GM04503 (cell line): Measurements from ENCODE around the gene KLHDC7B.
A peak's percentile ranks its signal among the peaks of the same experiment; 100 is the strongest.
"Not testable (repeated sequence)": the region's sequence is repeated elsewhere in the genome, so short reads cannot be mapped to it uniquely, and the experiment has no call there.

ENCODE experiments used
- DNase-seq: peaks from one replicate; pipeline ENCODE4 v3.0.0-alpha.2; 2012; ENCODE audit warnings: low read depth

Gene KLHDC7B

GRCh38 chr22:50529897-50530579 is 15.7 kb upstream of the KLHDC7B start, which contains the start of gene TYMP:
TSS of gene TYMP (minus strand) at chr22:50530012. CDS start at chr22:50529709, 303 bp downstream.
- no peak for DNase-seq

DNA sequence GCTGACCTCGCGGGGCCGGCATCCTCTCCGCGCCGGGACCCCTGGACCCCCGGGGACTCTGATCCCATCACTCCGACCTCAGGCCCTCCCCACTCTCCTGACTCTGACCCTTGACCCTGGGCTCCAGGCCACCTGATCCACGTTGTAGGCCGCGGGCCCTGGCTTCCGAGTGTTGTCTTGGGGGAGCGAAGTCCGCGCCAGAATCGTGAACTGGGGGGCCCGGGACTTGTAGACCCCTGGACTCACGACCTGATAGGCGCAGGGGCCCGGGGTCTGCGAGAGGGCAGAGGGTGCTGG is 15.2 kb upstream of the KLHDC7B start:
- no peak for DNase-seq

DNA sequence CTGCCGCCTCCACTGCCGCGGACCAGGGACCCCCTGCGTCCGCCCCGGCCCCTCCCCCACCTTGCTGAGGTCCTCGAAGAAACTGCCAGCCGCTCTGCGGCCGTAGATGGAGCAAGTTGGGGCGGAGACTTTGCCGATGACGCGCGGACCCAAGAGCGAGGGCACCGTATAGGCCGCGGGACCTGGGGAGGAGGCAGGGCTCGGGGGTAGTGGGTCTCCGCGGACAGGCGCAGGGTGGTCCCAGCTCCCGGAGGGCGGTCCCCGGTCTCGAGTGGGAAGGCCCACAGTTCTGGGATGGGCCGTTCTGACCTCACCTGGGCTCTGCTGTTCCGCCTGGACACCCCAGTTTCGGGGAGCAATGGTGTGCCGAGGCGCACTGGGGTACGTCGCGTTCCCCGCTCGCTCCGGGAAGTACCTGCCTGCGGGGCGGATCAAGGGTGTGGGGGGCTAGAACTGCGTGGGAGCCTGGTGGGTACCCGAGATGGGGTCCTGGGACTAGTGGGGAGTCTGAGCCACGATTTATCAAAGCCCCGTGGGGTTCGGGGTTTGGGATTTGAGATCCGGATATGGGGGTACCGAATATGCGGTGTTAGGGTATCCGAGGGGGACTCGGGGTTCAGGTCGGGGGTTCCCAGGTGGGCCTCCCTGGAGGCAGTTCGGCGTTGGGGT is 14.7 kb upstream of the KLHDC7B start:
- DNase-seq = no peak

- no peak for DNase-seq
These were observed 14.1 kb upstream of the KLHDC7B start for GRCh38 chr22:50531546-50531961.

GRCh38 chr22:50531962-50532674 is 13.6 kb upstream of the KLHDC7B start:
- no peak for DNase-seq

DNA sequence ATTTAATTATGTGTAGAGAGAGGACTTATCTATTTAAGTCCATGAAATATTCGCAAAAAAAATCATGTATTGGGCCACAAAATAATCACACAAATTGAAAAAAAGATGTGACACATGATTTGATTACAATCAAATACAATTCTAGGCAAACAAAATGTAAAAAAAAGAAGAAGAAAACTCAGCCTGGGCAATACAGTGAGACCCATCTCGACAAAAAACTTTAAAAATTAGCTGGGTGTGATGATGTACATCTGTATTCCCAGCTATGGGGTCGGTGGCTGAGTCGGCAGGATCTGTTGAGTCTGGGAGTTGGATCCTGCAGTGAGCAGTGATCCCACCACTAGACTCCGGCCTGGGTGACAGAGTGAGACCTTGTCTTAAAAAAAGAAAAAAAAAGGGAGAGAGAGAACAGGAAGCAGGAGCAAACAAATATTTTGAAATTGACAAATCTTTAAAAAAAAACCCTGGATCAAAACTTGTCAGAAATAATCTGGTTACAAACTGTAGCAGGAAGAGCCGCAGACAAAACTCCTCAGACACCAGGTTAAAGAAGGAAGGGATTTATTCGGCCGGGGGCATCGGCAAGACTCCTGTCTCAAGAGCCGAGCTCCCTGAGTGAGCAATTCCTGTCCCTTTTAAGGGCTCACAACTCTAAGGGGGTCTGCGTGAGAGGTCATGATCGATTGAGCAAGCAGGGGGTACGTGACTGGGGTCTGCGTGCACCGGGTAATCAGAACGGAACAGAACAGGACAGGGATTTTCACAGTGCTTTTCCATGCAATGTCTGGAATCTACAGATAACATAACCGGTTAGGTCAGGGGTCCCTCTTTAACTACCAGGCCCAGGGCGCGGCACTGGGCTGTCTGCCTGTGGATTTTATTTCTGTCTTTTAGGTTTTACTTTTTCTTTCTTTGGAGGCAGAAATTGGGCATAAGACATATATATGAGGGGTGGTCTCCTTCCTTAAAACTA is 12.6 kb upstream of the KLHDC7B start:
- no peak for DNase-seq

DNA sequence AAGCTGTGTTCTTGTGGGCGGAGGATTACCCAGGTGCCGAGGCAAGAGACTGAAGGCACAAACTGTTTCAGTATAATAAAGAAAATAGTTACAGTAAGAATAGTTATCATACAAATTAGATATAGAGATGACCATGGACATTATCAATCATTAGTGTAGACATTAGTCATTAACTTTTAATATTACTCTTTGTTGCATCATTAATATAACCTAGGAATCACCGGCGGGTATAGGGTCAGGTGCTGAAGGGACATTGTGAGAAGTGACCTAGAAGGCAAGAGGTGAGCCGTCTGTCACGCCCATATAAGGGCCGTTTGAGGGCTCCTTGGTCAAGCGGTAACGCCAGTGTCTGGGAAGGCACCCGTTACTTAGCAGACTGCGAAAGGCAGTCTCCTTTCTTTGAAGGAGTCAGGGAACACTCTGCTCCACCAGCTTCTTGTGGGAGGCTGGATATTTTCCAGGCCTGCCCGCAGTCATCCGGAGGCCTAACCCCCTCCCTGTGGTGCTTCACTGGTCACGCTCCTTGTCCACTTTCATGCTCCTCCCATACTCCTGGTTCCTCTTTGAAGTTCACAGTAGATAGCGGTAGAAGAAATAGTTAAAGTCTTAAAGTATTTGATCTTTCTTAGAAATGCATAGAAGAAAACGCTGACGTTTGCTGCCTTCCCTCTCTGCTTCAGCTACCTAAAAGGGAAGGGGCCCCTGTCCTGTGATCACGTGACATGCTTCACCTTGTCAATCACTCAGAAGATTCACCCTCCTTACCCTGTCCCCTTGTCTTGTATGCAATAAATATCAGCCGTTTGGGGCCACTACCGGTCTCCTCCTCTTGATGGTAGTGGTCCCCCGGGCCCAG is 11.6 kb upstream of the KLHDC7B start:
- not testable (repeated sequence) for DNase-seq

DNA sequence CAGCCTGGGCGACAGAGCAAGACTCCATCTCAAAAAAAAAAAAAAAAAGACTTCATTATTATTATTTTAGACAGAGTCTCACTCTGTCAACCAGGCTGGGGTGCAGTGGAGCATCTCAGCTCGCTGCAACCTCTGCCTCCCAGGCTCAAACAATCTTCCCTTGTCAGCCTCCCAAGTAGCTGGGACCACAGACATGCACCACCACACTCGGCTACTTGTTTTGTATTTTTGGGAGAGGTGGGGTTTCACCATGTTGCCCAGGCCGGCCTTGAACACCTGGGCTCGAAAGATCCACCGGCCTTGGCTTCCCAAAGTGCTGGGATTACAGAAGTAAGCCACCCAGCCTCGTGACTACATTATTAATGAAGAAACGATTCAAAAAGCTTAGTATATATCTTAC is 10.6 kb upstream of the KLHDC7B start:
- DNase-seq = no peak

DNA sequence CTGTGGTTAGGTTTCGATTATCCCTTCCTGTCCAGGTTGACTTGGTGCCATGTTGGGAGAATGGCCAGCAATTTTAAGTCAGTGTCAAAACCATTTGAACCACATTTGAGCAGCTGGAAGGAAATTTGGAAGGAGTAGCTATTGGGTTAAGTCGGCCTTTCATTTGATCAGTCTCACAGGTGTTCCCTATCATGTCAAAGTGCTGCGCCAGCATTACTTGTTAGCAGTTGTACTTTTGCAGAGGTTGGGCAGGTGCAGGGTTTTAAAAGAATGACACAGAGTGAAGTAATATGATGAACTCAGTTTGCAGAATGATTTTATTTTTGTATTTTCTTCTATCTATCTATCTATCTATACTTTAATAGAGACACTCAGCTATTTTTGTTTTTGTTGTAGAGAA is 9.5 kb upstream of the KLHDC7B start:
- DNase-seq = no peak

GRCh38 chr22:50537765-50538164 is 7.9 kb upstream of the KLHDC7B start:
- no peak for DNase-seq

- no peak for DNase-seq
These were observed 5.3 kb upstream of the KLHDC7B start for GRCh38 chr22:50540381-50540780.

DNA sequence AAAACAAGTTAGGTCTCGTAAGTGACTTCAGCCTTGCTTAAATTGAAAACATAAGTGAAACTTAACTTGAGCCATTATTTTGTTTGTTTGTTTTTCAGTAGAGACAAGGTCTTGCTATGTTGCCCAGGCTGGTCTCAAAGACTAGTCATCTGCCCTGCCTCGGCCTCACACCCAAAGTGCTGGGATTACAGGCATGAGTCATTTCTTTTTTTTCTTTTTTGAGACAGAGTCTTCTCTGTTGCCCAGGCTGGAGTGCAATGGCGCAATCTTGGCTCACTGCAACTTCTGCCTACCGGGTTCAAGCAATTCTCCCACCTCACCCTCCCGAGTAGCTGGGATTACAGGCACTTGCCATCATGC is 4.1 kb upstream of the KLHDC7B start:
- DNase-seq = peak; percentile 87

GRCh38 chr22:50542416-50542927 is 3.2 kb upstream of the KLHDC7B start:
- no peak for DNase-seq

GRCh38 chr22:50544078-50544745 is 1.5 kb upstream of the KLHDC7B start:
- DNase-seq = no peak

DNA sequence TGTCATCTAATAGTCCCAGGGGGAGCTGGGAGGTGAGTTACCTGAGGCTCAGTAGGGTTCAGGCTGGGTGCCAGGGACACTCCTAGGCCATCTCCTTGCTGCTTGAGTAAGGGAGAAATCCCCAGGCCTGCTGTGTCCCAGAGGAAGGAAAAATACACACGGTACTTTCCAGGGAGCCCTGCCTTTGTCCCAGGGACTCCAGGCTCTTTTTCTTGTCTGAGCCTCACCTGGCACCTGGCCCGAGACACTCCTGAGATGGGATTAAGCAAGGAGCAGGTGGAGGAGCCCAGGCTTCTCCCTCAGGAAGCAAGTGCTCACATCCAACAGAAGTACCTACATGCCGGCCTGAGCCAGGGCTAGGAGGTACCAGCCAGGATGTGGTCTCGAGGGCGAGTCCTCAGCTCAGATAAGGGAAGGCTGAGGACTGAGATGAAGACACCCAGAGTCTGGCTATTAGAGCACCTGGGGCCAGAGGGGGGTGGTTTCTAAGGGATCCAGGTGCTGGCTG is 899 bp upstream of the KLHDC7B start:
- no peak for DNase-seq

DNA sequence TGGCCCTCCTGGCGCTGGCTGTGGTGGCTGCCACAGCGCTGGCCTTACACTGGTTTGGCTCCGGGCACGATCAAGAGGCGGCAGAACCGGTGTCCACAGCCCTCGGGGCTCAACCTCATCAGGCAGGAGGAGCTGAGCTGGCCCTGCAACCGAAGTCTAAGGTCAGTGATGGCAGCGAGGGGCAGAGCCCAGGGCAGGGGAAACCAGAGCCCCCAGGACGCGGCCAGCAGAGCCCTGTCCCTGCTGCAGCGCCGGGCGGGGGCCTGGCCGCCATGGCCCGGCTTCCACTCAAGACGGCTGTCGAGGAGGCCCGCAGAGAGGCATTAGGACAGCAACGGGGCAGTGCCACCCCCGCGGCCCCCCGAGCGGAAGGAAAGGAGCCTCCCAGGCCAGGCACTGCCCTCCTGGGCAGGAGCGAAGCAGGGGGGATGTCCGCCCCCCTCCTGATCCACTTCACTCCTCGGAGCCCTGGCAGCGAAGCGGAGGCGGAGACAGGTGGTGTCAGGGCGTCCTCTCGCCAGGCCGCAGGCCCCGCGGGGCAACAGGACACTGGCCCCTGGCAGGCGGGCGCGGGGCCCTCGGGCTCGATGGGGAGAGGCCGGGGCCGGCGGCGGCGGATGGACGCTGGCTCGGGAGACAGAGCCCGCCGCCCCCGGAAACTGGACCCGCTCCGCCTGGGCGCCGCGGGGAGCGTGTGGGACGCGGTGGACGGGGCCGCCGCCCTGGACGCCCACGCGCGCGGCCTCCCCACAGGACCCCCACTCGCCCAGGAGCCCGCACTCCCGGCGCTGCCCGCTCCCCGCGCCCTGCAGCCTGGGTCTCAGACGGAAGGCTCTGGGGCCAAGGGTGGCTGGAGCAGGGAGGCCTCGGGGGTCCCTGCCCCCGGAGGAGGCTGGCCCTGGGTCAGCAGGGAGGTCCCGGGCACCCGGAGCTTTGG is 895 bp downstream of the KLHDC7B start:
- no peak for DNase-seq

- no peak for DNase-seq
These were observed 1.7 kb downstream of the KLHDC7B start for GRCh38 chr22:50547263-50547985.
